ENCODE data around the gene PRTFDC1. TPM values are rescaled to one million over a fixed set of nuclear protein-coding genes. Genes with fewer than 3 reads are reported as not detected.

PRTFDC1 gene
- total RNA-seq, 2 experiments from 2014 or later = 0.32 to 0.71 TPM

- ATAC-seq = no peak
- H3K27ac Mint-ChIP-seq = no peak overlapping the region
- DNase-seq = no peak
- POLR2A ChIA-PET = no interaction called here
- no peak overlapping the region for H3K4me3 Mint-ChIP-seq
- peaks cover 4% of the 10 kb centered on the region for H3K36me3 Mint-ChIP-seq (ENCODE audit: low read depth)
- peaks cover 14% of the 10 kb centered on the region for H3K4me1 Mint-ChIP-seq
- CTCF ChIA-PET = interaction anchor here (0.6 to 1.3 kb wide), 2 partner anchors 10 to 11 kb away, joined by 3 to 4 read pairs; no protein-coding TSS in a partner anchor
- no peaks in the 10 kb centered on the region for H3K27me3 Mint-ChIP-seq
- H3K9me3 Mint-ChIP-seq (ENCODE audit: low read depth) = peaks cover 12% of the 10 kb centered on the region
- intact Hi-C loops (cut with DNase I, micrococcal nuclease) = no loop called here
Measured at GRCh38 chr10:24871011-24871935, 81.1 kb downstream of the PRTFDC1 start.

GRCh38 chr10:24869354-24870015 is 82.9 kb downstream of the PRTFDC1 start:
- Mint-ChIP-seq H3K4me1 (peaks cover 23% of the 10 kb centered on the region), H3K27ac (no peak overlapping the region), H3K9me3 (ENCODE audit: low read depth) (peaks cover 4% of the 10 kb centered on the region), H3K27me3 (no peaks in the 10 kb centered on the region), H3K36me3 (ENCODE audit: low read depth) (peaks cover 1% of the 10 kb centered on the region), H3K4me3 (no peak overlapping the region)
- ChIA-PET CTCF (interaction anchor here (0.9 to 1.3 kb wide), 2 partner anchors 12 to 211 kb away, joined by 3 to 4 read pairs; no protein-coding TSS in a partner anchor), POLR2A (no interaction called here)
- no peak for DNase-seq
- ATAC-seq = no peak
- intact Hi-C loops (cut with DNase I, micrococcal nuclease) = loop anchor here in 1 of 2 experiments (5.0 kb wide), 1 partner anchor 42 kb away; no protein-coding TSS in a partner anchor

- DNase-seq (peak; percentile 19), ATAC-seq (peak; percentile 27)
- intact Hi-C loops (cut with DNase I, micrococcal nuclease) = loop anchor here in 1 of 2 experiments (5.0 kb wide), 1 partner anchor 40 kb away; no protein-coding TSS in a partner anchor
- H3K27ac Mint-ChIP-seq = no peak overlapping the region
- peaks cover 29% of the 10 kb centered on the region for H3K4me1 Mint-ChIP-seq
- H3K27me3 Mint-ChIP-seq = no peaks in the 10 kb centered on the region
- H3K9me3 Mint-ChIP-seq (ENCODE audit: low read depth) = no peaks in the 10 kb centered on the region
- no peak overlapping the region for H3K4me3 Mint-ChIP-seq
- H3K36me3 Mint-ChIP-seq (ENCODE audit: low read depth) = no peaks in the 10 kb centered on the region
- POLR2A ChIA-PET = interaction anchor here (0.6 kb wide), 1 partner anchor 123 kb away, joined by 5 read pairs; no protein-coding TSS in a partner anchor
- CTCF ChIA-PET = interaction anchor here (0.6 to 1.4 kb wide), 3 partner anchors 19 to 1946 kb away, joined by 3 to 5 read pairs (median 3); no protein-coding TSS in a partner anchor
Measured at GRCh38 chr10:24866604-24867583, 85.5 kb downstream of the PRTFDC1 start.

GRCh38 chr10:24865783-24866182 is 86.6 kb downstream of the PRTFDC1 start:
- ATAC-seq (no peak), DNase-seq (no peak)
- POLR2A ChIA-PET = interaction anchor here (0.6 kb wide), 1 partner anchor 1628 kb away, joined by 3 read pairs; no protein-coding TSS in a partner anchor
- no peak overlapping the region for H3K27ac Mint-ChIP-seq
- no peaks in the 10 kb centered on the region for H3K27me3 Mint-ChIP-seq
- H3K9me3 Mint-ChIP-seq (ENCODE audit: low read depth) = no peaks in the 10 kb centered on the region
- H3K4me1 Mint-ChIP-seq = peaks cover 29% of the 10 kb centered on the region
- no peaks in the 10 kb centered on the region for H3K36me3 Mint-ChIP-seq (ENCODE audit: low read depth)
- no peak overlapping the region for H3K4me3 Mint-ChIP-seq
- intact Hi-C loops (cut with DNase I, micrococcal nuclease) = loop anchor here (1.0 to 5.0 kb wide), 2 partner anchors 38 to 56 kb away; no protein-coding TSS in a partner anchor
- CTCF ChIA-PET = interaction anchor here (0.7 to 1.4 kb wide), 2 partner anchors 18 to 248 kb away, joined by 3 to 5 read pairs; no protein-coding TSS in a partner anchor

- H3K27ac Mint-ChIP-seq = no peak overlapping the region
- intact Hi-C loops (cut with DNase I, micrococcal nuclease) = no loop called here
- H3K4me1 Mint-ChIP-seq = peaks cover 27% of the 10 kb centered on the region
- H3K27me3 Mint-ChIP-seq = no peaks in the 10 kb centered on the region
- no peak overlapping the region for H3K4me3 Mint-ChIP-seq
- no peaks in the 10 kb centered on the region for H3K9me3 Mint-ChIP-seq (ENCODE audit: low read depth)
- ATAC-seq = no peak
- DNase-seq = no peak
- POLR2A ChIA-PET = no interaction called here
- H3K36me3 Mint-ChIP-seq (ENCODE audit: low read depth) = no peaks in the 10 kb centered on the region
- CTCF ChIA-PET = no interaction called here
Measured at GRCh38 chr10:24862589-24862988, 89.8 kb downstream of the PRTFDC1 start.

- Mint-ChIP-seq H3K36me3 (ENCODE audit: low read depth) (no peaks in the 10 kb centered on the region), H3K27ac (no peak overlapping the region), H3K27me3 (no peaks in the 10 kb centered on the region), H3K4me3 (no peak overlapping the region), H3K9me3 (ENCODE audit: low read depth) (no peaks in the 10 kb centered on the region), H3K4me1 (peaks cover 2% of the 10 kb centered on the region)
- ChIA-PET CTCF (interaction anchor here (1.0 to 1.5 kb wide), 2 partner anchors 10 to 317 kb away, joined by 3 to 6 read pairs; partner anchors contain the start of gene GPR158), POLR2A (no interaction called here)
- ATAC-seq (no peak), DNase-seq (no peak)
- intact Hi-C loops (cut with DNase I, micrococcal nuclease) = no loop called here
Measured at GRCh38 chr10:24858288-24859270, 93.8 kb downstream of the PRTFDC1 start.

- CTCF ChIA-PET = interaction anchor here (1.5 kb wide), 1 partner anchor 9 kb away, joined by 6 read pairs; no protein-coding TSS in a partner anchor
- intact Hi-C loops (cut with DNase I, micrococcal nuclease) = no loop called here
Measured at GRCh38 chr10:24857031-24857725, 95.2 kb downstream of the PRTFDC1 start.

GRCh38 chr10:24854256-24854655 is 98.2 kb downstream of the PRTFDC1 start:
- DNase-seq (no peak), ATAC-seq (no peak)
- Mint-ChIP-seq H3K36me3 (ENCODE audit: low read depth) (no peaks in the 10 kb centered on the region), H3K27me3 (no peaks in the 10 kb centered on the region), H3K4me3 (no peak overlapping the region), H3K27ac (no peak overlapping the region), H3K9me3 (ENCODE audit: low read depth) (no peaks in the 10 kb centered on the region), H3K4me1 (peaks cover 7% of the 10 kb centered on the region)
- ChIA-PET POLR2A (no interaction called here), CTCF (interaction anchor here (1.1 kb wide), 1 partner anchor 17 kb away, joined by 4 read pairs; no protein-coding TSS in a partner anchor)
- intact Hi-C loops (cut with DNase I, micrococcal nuclease) = no loop called here

More at GRCh38 chr10:24857031-24857725, 95.2 kb downstream of the PRTFDC1 start:
- DNase-seq = no peak
- Mint-ChIP-seq H3K27ac (no peak overlapping the region), H3K4me3 (no peak overlapping the region), H3K36me3 (ENCODE audit: low read depth) (no peaks in the 10 kb centered on the region), H3K4me1 (no peaks in the 10 kb centered on the region), H3K9me3 (ENCODE audit: low read depth) (no peaks in the 10 kb centered on the region), H3K27me3 (no peaks in the 10 kb centered on the region)
- POLR2A ChIA-PET = interaction anchor here (0.9 kb wide), 1 partner anchor 25 kb away, joined by 3 read pairs; no protein-coding TSS in a partner anchor
- ATAC-seq = no peak

- intact Hi-C loops (cut with DNase I, micrococcal nuclease) = no loop called here
- Mint-ChIP-seq H3K4me3 (no peak overlapping the region), H3K36me3 (ENCODE audit: low read depth) (no peaks in the 10 kb centered on the region), H3K27me3 (no peaks in the 10 kb centered on the region), H3K27ac (no peak overlapping the region), H3K4me1 (peaks cover 7% of the 10 kb centered on the region), H3K9me3 (ENCODE audit: low read depth) (no peaks in the 10 kb centered on the region)
- DNase-seq (no peak), ATAC-seq (no peak)
- ChIA-PET POLR2A (no interaction called here), CTCF (interaction anchor here (0.6 to 1.1 kb wide), 2 partner anchors 17 to 221 kb away, joined by 3 to 4 read pairs; no protein-coding TSS in a partner anchor)
Measured at GRCh38 chr10:24853661-24854060, 98.7 kb downstream of the PRTFDC1 start.

Measured in activated CD4-positive, alpha-beta T cell treated with anti-CD3 and anti-CD28 coated beads for 36 hours (primary cell).